GM21360 (cell line): ENCODE data around the gene TRPM3.

Experiments used
- ATAC-seq: cut with Tn5 transposase; IDR thresholded peaks from one replicate; pipeline ENCODE4 v1.9.1; 2021; ENCODE audit warnings: mild to moderate bottlenecking, moderate library complexity; ENCODE audit not compliant: unreplicated experiment

TRPM3 gene

GRCh38 chr9:70590315-70590677 lies 531.1 kb downstream of the TRPM3 start:
- no peak for ATAC-seq

GRCh38 chr9:70589571-70590314 lies 531.7 kb downstream of the TRPM3 start:
- no peak for ATAC-seq

DNA sequence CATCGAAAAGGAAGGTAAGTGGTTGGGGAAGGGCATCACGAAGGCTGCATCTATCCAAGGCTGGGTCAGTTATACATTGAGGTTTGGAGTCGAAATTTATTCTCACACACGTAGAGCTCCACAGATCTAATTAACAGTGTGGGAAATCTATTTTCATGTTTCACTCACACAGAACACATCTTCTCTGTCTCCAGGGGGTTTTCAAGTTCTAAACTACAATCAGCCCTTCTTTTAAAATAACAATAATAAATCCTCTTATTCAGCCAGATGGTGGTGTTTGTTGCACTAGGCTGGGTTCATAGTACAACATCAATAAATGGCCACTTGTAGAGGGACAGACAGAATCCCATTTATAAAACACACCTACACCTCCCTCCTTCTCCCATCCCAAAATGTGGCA lies 532.4 kb downstream of the TRPM3 start:
- no peak for ATAC-seq

- ATAC-seq = no peak
These were observed 533.0 kb downstream of the TRPM3 start for GRCh38 chr9:70588381-70588780.

GRCh38 chr9:70587201-70587600 lies 534.2 kb downstream of the TRPM3 start:
- no peak for ATAC-seq

- ATAC-seq = no peak
These were observed 534.9 kb downstream of the TRPM3 start for GRCh38 chr9:70586476-70586875.

- no peak for ATAC-seq
These were observed 539.5 kb downstream of the TRPM3 start for GRCh38 chr9:70581955-70582350.

- no peak for ATAC-seq
These were observed 540.0 kb downstream of the TRPM3 start for GRCh38 chr9:70581214-70581954.

- no peak for ATAC-seq
These were observed 540.7 kb downstream of the TRPM3 start for GRCh38 chr9:70580606-70581195.

DNA sequence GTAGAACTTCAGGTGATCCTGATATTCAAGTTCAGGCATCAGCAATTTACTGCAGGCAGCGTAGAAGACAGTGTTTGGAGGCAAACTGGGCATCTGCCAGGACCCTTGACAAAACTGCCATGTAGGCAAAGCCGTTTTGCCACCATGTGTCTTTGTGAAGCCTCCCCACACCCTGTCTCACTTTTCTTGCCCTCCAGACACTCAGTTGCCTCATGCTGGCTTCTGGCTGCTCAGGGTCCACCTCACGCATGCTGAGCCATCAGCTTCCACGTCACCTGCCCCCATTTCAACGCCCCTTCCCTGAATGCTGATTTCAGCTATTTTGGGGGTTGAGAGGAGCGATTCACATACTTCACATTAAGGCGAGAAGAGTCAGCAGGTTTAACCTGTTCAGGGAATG lies 541.7 kb downstream of the TRPM3 start:
- no peak for ATAC-seq

DNA sequence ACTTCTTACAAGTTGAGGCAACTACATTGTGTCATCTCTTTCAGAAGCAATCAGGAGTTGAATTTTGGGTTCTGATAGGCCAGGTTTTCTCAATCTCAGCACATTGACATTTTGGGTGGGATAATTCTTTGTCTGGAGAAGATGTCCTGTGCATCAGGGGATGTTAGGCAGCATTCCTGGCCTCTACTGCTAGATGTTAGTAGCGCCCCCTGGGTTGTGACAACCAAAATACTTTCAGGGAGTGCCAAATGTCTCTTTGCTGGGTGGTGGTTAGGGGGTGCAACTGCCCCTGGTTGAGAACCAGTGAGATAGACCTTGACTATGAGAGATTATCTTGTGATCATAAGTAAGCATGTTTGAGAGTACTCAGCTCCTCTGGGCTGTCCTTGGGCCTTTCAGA lies 542.7 kb downstream of the TRPM3 start:
- no peak for ATAC-seq

DNA sequence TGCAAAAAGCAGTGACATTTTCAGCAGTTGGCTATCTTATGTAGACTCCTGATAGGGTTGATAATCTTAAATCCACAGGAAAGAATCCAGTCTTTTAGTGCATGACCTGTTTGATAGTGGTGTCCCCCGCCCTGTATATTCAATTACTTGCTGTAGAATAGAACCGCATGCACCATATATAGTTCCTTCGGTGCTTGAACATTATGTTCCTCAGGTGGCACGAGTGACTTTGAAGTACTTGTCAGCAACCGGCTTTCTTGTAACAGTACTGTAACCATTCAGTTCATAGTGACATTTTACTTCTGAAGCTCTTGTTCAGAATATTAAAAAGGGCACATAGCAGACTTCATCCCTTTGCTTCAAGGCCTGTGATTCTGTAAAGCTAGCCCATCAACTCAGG lies 543.8 kb downstream of the TRPM3 start:
- ATAC-seq = no peak

DNA sequence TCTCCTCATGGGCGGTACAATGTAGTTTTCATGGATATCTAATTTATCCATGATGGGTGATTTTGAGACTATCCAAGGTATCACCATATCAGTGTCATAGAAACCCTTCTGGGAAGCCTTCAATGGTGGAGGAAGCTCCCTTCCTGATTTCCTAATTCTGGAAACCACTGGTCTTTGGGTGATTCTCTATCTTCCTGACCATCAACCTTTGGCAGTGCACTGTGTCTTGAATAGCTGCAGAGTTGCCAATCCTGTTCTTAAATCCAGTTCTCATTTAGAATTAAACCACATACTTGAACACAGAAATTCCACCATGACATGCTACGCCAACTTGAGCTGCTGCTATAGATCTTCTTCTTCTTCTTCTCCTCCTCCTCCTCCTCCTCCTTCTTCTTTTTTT lies 545.3 kb downstream of the TRPM3 start:
- ATAC-seq = no peak

GRCh38 chr9:70574151-70574837 lies 547.1 kb downstream of the TRPM3 start:
- ATAC-seq = no peak

DNA sequence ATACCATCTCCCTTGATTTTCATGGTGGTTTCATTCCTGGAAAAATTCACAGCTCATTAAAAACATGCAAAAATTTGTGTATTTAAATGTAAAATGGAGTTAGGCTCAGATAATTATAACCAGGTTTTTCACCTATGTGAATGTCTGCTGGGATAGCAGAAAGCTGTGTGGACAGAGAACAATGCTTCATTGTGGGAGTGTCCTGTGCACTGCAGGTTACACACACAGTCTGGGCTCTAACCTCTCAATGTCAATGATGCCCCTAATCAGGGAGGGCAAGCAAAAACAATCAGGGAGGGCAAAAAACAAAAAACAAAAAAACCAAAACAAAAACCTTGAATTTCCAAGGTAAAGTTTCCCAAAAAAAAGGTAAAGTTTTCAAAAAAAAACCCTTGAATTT lies 548.1 kb downstream of the TRPM3 start:
- no peak for ATAC-seq

DNA sequence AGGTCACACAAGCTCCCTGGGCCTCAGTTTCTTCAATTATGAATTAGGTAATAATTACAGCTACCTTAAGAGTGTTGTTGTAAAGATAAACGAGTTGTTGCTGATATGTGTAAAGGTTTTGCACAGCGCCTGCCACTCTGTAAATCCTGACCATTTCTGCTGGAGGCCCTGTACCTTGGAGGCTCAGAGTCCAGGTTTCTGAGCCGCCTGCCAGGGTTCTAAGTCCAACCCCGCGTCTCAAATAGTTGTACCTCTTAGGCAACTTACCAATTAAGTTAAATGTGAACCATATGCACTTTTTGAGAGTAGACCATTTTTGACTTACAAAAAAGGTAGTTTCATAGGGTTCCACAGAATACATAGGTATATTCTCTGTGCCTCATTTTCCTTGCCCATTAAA lies 550.2 kb downstream of the TRPM3 start:
- no peak for ATAC-seq

GRCh38 chr9:70569791-70570190 lies 551.6 kb downstream of the TRPM3 start:
- no peak for ATAC-seq

GRCh38 chr9:70569070-70569772 lies 552.2 kb downstream of the TRPM3 start:
- ATAC-seq = no peak

DNA sequence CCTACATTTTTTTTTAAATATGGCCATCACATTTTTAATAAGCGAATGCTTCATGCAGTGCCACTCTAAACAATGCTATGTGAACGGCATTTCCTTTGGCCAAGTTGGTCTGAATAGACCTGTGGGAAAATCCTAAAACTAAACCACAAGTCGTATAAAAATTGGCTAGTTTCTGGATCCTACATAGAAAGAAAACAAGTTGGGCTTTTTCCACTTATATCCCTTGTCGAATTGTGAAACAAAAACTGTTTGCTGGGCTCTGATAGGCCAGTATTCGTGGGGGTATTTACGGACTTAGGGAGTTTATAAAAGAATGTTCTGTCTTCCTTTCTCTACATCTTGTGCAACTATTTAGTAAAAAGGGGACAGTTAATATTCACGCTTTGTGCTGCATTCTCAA lies 553.9 kb downstream of the TRPM3 start:
- no peak for ATAC-seq

DNA sequence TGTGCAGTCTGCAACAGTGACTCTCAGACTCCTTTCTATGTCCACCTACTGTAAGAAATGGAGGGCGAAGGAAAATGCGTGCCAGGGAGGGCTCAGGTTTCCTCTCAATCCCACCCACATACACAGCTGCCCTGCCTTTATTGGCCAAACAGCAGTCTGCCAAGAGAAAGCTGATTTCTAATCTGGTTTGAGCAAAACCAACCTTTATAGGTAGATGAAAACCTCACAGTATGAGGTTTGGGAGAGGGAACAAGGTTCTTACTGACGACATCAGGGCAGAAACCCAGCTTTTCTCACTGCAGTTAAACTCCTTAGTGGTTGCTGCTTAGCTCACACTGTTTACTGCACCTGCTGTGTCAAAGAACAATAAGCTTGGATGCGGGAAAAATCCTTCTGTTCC lies 554.7 kb downstream of the TRPM3 start:
- no peak for ATAC-seq

DNA sequence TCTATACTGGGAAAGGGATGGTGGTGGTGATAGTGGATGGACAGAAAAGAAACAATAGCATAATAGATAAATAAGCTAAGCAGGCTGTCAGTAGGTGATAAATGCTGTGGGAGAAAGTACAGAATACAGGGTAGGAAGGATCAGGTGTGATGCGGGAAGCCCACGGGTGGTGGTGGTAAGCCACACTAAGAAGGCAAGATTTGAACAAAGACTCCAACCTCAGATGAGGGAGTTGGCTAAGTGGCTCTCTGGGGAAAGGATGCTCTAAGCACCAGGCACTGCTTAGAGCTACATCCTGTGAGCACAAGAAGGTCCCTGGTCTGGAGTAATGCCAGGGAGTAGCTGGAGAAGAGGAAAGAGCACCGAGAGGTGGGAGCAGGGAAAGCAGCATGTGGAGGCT lies 555.4 kb downstream of the TRPM3 start:
- ATAC-seq = no peak
